Suprapubic skin (tissue), 4 donors: ENCODE data around the gene RUNDC3A. TPM values are rescaled to one million over a fixed set of nuclear protein-coding genes. Genes with fewer than 3 reads are reported as not detected.

Source experiments
- DNase-seq, 2 donors: peaks; one replicate each; pipeline ENCODE4 v3.0.0-alpha.2; 2019; ENCODE audit warnings: low spot score in 2 of 2
- H3K27ac ChIP-seq: fragments of 200-600 bp; sonication (generic); one replicate; pipeline ENCODE4 v1.5.1; 2019
- H3K27me3 ChIP-seq: fragments of 200-600 bp; sonication (generic); one replicate; pipeline ENCODE4 v1.5.1; 2019
- H3K36me3 ChIP-seq: fragments of 200-600 bp; sonication (generic); one replicate; pipeline ENCODE4 v1.5.1; 2019
- H3K4me1 ChIP-seq: fragments of 200-600 bp; sonication (generic); one replicate; pipeline ENCODE4 v1.5.1; 2019
- H3K4me3 ChIP-seq: fragments of 200-600 bp; sonication (generic); one replicate; pipeline ENCODE4 v1.5.1; 2019; ENCODE audit warnings: mild to moderate bottlenecking
- H3K9me3 ChIP-seq: fragments of 200-600 bp; sonication (generic); one replicate; pipeline ENCODE4 v1.5.1; 2019
- CTCF ChIP-seq, 2 donors: fragments of 200-600 bp in 1 of 2; fragments of 450-650 bp in 1 of 2; sonication (generic) in 1 of 2; IDR thresholded peaks; one replicate each; pipeline ENCODE4 v1.5.1; 2016 to 2019; ENCODE audit warnings: antibody characterized with exemption in 2 of 2, mild to moderate bottlenecking in 1 of 2, moderate library complexity in 1 of 2
- EP300 ChIP-seq: sonication (generic); formaldehyde crosslinking; IDR thresholded peaks from one replicate; pipeline ENCODE4 v1.6.1; 2017; ENCODE audit warnings: antibody characterized with exemption
- POLR2A ChIP-seq, 2 donors: fragments of 450-650 bp; IDR thresholded peaks; one replicate each; pipeline ENCODE4 v1.6.1; 2017; ENCODE audit warnings: antibody characterized with exemption in 2 of 2, mild to moderate bottlenecking in 2 of 2, moderate library complexity in 2 of 2
- POLR2AphosphoS5 ChIP-seq, 3 donors: sonication (generic); formaldehyde crosslinking; IDR thresholded peaks; one replicate each; pipeline ENCODE4 v1.6.1; 2017; ENCODE audit warnings: antibody characterized with exemption in 3 of 3
- WGBS: methylation state at CpG from one replicate; pipeline ENCODE4 v1.1.5; 2018; 5-methylcytosine and 5-hydroxymethylcytosine counted together
- total RNA-seq, 4 donors: library from RNA; depleted of rRNA; stranded (reverse); fragments of >200 nt; gene quantifications; one replicate each; pipeline ENCODE4 v1.1.0, GENCODE V29; 2016

RUNDC3A gene
- total RNA-seq, 4 donors from 2014 or later: 12.6 to 22.0 (median 14.7) TPM

DNA sequence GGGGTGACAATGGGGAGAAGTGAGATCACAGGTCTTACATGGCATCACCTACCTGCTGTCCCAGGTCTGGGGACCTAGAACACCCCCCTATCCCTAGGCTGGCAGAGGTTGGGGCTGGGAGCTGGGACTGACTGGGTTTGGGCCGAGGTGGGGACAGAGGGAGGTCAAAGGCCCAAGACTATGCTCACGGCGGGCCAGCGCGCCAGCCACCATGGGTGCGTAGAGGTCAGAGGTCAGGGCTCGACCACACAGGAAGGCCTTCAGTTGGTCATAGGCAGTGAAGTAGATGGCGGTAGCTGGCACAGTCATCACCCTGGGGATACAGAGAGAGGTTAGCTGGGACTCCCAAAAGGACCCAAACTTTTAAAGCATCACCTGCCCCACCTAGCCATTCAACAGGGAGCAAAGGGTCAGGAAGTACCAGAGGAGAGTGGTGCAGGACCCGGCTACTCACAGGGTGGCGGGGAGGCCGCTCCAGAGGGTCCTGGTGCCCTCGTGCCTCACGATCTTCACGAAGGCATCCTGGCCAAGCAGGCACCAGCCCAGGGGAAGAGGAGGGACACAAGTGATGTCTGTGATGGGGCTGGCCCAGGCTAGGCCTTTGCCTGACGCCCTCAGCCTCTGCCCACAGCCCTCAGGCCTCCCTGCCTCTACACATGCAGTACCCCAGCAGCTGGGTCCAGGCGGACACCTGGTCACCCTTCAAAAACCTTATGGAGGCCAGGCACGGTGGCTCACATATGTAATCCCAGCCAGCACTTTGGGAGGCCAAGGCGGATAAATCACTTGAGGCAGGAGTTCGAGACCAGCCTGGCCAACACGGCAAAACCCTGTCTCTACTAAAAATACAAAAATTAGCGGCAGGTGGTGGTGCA lies 13.1 kb downstream of the RUNDC3A start:
- TF ChIP-seq EP300: no peak
- TF ChIP-seq POLR2AphosphoS5 (IDR thresholded peaks at IDR 0.05): no peak
- no peak for TF ChIP-seq POLR2A (IDR thresholded peaks at IDR 0.05)
- no peak for TF ChIP-seq CTCF (IDR thresholded peaks at IDR 0.05)
- WGBS: 90% methylated on average over 14 of the region's 21 CpGs
- H3K4me3 ChIP-seq: no peak overlapping the region
- no peak for DNase-seq
- no peaks in the 10 kb centered on the region for H3K9me3 ChIP-seq
- H3K36me3 ChIP-seq: peaks cover 39% of the 10 kb centered on the region
- H3K27ac ChIP-seq: no peak overlapping the region
- peaks cover 35% of the 10 kb centered on the region for H3K4me1 ChIP-seq
- peaks cover 9% of the 10 kb centered on the region for H3K27me3 ChIP-seq

GRCh38 chr17:44322236-44322895 lies 14.0 kb downstream of the RUNDC3A start:
- Histone ChIP-seq H3K27me3 (peaks cover under 1% of the 10 kb centered on the region), H3K9me3 (no peaks in the 10 kb centered on the region), H3K36me3 (peaks cover 39% of the 10 kb centered on the region), H3K27ac (no peak overlapping the region), H3K4me1 (peaks cover 38% of the 10 kb centered on the region), H3K4me3 (no peak overlapping the region)
- TF ChIP-seq POLR2AphosphoS5 (IDR thresholded peaks at IDR 0.05): no peak
- TF ChIP-seq EP300: no peak
- no peak for TF ChIP-seq CTCF (IDR thresholded peaks at IDR 0.05)
- TF ChIP-seq POLR2A (IDR thresholded peaks at IDR 0.05): no peak
- WGBS: 95% methylated on average over 11 of the region's 11 CpGs
- no peak for DNase-seq

DNA sequence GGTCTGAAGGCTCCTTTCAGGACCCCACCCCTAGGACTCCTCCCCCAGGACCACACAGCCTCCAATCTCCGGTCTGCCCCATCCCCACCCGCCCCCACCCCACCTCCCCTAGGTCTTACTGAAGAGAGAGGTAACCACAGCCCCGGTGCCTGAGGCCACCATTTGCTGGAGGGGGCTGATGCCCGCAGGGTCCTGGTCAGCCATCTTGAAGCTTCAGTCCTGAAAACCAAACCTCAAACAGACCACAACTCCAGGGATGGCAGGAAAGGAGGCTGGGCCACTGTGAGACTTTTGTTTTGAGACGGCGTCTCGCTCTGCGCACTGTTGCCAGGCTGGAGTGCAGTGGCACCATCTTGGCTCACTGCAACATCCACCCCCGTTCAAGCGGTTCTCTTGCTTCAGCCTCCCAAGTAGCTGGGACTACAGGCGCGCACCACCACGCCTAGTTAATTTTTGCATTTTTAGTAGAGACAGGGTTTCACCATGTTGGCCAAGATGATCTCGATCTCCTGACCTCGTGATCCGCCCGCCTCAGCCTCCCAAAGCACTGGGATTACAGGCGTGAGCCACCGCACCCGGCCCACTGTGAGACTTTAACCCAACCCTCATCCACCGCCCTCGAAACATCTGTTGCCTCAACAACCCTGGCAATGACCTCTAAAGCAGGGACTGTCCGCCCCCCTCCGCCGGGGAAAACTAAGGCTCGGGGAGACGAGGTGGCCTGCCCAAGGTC lies 15.1 kb downstream of the RUNDC3A start:
- no peaks in the 10 kb centered on the region for H3K9me3 ChIP-seq
- H3K27ac ChIP-seq: no peak overlapping the region
- H3K4me3 ChIP-seq: peak overlapping the region; percentile 98
- H3K27me3 ChIP-seq: no peaks in the 10 kb centered on the region
- TF ChIP-seq EP300 (no peak), POLR2AphosphoS5 (IDR thresholded peaks at IDR 0.05) (no peak), CTCF (IDR thresholded peaks at IDR 0.05) (no peak), POLR2A (IDR thresholded peaks at IDR 0.05) (no peak)
- peaks cover 38% of the 10 kb centered on the region for H3K4me1 ChIP-seq
- no peak for DNase-seq
- H3K36me3 ChIP-seq: peaks cover 39% of the 10 kb centered on the region
- 68% methylated on average over 25 of the region's 27 CpGs for WGBS

- peaks cover 38% of the 10 kb centered on the region for H3K4me1 ChIP-seq
- no peak for DNase-seq
- no peaks in the 10 kb centered on the region for H3K9me3 ChIP-seq
- H3K27ac ChIP-seq: peak overlapping the region; percentile 85
- H3K36me3 ChIP-seq: peaks cover 35% of the 10 kb centered on the region
- peak overlapping the region; percentile 98 for H3K4me3 ChIP-seq
- 0% methylated on average over 12 of the region's 38 CpGs for WGBS
- H3K27me3 ChIP-seq: no peaks in the 10 kb centered on the region
- TF ChIP-seq POLR2AphosphoS5 (IDR thresholded peaks at IDR 0.05): no peak
- no peak for TF ChIP-seq POLR2A (IDR thresholded peaks at IDR 0.05)
- no peak for TF ChIP-seq EP300
- no peak for TF ChIP-seq CTCF (IDR thresholded peaks at IDR 0.05)
Measured at GRCh38 chr17:44324092-44324570, 15.7 kb downstream of the RUNDC3A start.
